HG03097 (cell line): Measurements from ENCODE around the gene ILRUN.
"Not testable (repeated sequence)": the region's sequence is repeated elsewhere in the genome, so short reads cannot be mapped to it uniquely, and the experiment has no call there.

Experiments used
- ATAC-seq: cut with Tn5 transposase; IDR thresholded peaks from one replicate; pipeline ENCODE4 v1.9.1; 2021; ENCODE audit not compliant: unreplicated experiment, low FRiP score

Gene ILRUN

DNA sequence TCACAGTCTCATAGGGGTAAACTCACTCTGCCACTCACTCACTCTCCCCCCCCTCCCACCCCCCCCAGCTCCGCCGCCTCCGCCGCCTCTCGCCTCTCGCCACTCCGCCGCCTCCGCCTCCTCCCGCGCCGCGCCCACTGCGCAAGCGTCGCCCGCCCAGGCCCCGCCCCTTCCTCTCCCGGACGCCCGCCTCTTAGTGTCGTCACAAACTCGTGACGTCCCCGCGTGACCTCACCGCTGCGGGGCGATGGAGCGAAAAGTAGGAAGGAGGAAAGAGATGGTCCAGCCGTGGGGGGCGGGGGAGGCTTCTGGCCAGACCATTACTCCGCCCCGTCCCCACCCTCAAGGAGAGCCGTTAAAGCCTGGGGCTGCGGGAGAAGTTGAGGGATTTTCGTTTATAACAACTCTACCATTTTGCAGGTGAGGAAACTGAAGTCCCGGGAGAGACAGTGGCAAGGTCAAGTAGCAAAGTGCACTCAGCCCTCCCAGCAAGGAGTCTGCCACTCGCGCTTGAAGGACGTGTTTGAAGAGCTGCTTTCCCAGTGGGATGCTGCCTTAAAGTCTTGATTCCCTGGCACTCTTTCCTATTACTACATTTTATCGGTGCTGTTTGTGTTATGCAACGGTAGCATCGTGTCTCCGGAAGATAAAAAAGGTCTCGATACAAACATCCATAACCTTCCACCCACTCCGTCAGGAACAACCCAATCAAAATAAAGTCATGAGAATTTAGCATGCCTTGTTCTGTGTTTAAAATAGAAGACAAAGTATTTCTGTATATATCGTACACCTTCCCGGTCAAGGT is at the start of gene ILRUN:
TSS of gene ILRUN (minus strand) at position 29 of the 805 bp plus-strand sequence. CDS start 164 bp downstream, outside the sequence.
- peak; percentile 70 for ATAC-seq

DNA sequence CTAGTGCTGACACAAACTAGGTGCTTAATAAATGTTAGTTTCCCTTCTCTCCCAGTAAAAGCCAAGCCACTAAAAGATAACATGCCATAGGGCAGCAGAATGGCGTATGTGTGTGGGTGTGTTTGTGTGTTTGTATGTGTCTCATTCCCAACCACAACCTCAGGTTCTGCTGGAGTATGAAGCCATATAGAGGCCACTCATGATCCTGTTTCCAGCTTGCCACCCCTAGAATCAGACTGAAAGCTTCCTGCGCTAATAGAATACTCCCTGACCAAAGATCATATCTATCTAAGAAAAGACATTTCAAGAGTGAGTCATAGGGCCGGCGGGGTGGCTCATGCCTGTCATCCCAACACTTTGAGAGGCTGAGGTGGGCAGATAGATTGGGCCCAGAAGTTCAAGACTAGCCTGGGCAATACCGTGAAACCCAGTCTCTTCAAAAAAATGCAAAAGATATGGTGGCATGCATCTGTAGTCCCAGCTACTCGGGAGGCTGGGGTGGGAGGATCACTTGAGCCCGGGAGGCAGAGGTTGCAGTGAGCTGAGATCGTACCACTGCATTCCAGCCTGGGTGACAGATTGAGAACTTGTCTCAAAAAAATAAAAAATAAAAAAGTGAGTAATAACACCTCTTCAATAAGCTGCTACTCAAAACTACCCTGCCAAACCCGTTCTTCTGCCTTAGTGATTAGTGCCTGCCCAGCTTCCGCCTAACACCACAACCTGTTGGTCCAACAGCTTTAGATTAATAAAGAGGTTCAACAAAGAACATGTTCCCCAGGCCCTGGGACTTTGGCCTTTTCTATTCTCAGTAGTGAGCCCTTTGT is 48.9 kb upstream of the ILRUN start:
- ATAC-seq = no peak

DNA sequence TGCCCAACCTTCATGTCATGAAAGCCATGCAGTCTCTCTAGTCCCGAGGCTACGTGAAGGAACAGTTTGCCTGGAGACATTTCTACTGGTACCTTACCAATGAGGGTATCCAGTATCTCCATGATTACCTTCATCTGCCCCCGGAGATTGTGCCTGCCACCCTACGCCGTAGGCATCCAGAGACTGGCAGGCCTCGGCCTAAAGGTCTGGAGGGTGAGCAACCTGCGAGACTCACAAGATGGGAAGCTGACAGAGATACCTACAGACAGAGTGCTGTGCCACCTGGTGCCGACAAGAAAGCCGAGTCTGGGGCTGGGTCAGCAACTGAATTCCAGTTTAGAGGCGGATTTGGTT is 47.7 kb upstream of the ILRUN start:
- ATAC-seq = not testable (repeated sequence)

DNA sequence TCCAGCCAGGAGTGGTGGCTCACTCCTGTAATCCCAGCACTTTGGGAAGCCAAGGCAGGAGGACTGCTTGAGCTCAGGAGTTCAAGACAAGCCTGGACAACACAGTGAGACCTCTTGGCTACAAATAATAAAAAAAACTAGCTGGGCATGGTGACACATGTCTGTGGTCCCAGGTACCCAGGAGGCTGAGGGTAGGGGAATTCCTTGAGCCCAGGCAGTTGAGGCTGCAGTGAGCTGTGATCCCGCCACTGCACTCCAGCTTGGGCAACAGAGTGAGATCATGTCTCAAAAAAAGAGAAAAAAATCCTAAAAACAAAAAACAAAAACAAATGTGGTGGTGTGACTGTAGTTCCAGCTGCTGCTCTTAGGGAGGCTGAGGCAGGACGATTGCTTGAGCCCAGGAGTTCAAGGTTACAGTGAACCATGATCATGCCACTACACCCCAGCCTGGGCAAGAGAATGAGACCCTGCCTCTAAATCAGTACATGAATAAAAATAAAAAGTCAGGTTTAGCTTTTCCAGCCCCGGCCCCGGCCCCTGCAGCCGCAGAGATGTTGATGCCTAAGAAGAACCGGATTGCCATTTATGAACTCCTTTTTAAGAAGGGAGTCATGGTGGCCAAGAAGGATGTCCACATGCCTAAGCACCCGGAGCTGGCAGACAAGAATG is 47.2 kb upstream of the ILRUN start:
- no peak for ATAC-seq

DNA sequence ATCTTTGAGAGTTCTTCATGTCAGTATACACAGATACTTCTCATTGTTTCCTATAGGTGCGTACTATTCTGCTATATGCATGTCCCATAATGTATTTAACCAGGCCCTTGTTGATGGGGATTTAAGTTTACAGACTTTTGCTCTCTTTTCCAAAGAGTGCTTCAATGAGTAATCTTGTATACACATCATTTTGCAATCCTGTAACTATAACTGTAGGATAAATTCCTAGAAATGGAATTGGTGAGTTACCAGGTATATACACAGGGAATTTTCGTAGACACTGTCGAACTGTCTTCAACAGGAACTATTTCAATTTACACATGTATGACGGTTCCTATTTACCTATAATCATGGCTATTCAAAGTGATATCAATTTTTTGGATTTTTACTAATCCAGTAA is 45.5 kb upstream of the ILRUN start:
- no peak for ATAC-seq

DNA sequence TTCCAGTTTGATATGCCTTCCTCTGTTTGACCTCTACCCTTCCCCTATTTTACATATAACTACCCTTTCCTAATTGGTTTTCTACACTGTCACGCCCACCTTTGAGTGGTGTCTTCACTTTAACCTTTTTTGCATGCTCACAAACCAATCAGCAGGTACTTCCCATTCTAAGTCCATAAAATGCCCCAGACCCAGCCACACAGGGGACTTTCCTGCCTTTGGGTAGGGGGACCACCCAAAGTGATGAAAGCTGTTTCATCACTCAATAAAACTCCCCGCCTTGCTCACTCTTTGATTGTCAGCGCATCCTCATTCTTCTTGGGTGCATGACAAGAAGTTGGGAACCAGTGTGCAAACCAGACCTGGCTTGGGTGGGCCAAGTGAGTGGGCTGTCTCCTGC is 40.3 kb upstream of the ILRUN start:
- ATAC-seq = no peak

DNA sequence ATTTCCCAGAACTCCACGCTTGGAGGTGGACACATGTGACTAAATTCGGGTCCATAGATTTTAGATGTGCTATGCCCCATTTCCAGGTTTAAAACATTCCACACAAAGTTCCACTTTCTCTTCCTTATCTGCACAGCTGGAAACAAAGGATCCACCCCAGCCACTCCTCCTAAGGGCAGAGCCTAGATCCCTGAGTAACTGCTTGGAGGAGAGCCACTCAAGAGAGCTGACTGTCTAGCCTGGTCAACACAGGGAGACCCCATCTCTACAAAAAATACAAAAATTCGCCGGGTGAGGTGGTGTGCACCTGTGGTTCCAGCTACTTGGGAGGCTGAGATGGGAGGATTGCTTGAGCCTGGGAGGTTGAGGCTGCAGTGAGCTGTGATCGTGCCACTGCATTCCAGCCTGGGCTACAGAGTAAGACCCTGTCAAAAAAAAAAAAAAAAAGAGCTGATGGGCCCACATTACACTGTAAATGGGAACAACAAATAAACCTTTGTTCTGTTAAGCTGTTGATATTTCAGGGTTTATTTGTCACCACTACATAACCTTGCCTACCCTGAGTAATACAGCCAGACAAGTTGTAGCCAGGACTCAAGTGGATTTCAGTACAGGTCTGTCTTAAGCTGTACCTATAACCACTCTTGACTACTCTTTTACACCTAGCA is 35.0 kb upstream of the ILRUN start:
- ATAC-seq = no peak

DNA sequence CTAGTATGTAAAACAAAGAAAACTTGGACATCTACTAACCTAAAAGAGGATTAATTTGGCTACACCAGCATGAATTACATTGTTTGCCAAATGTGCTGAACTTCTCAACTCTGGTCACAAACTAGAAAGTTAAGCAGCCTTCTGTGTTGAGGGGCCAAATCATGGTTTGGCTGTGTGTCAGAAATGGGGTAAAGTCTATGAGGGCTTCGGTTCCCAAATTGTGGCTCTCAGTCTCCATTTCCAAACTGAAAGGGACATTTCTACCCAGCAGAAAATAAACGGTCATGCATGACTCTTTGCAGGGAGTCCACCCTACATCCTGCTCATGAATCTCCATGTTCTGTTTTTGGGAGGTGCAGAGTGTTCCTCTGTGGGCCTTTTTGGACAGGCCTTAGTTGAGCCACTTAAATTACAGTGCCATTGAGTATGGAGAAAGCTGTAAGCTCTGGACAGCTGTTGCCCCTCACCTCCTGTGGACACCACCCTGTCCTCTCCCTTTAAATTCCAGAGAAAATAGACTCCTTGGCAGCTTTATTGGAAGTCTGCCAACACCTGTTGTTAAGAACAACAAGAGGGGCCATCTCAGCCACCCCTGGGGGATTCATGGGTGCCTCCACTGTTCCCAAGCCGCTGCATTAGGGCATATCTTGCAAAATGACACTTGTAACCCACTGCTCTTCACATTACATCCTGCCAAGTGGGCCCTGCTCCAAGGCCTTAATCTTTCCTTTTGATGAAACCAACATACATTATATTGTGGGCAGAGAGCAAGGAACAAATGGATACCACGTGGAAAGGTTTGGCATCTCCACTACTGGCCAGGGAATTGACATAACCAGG is 33.3 kb upstream of the ILRUN start:
- no peak for ATAC-seq

DNA sequence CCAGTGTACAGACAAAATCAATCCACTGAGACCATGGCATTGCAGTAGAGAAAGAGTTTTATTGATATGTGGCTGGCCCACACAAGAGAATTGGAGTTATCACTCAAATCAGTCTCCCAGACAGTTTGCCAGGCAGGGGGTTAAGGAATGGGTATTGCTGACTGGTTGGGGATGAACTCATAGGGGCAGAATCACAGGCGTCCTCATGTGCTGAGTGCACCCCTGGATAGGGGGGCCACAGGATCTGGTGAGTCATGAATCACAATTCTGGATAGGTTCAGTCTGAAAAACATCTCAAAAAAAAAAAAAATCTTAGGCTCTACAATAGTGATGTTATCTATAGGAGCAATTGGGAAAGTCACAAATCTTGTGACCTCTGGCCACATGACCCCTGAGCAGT is 29.5 kb upstream of the ILRUN start:
- ATAC-seq = no peak

DNA sequence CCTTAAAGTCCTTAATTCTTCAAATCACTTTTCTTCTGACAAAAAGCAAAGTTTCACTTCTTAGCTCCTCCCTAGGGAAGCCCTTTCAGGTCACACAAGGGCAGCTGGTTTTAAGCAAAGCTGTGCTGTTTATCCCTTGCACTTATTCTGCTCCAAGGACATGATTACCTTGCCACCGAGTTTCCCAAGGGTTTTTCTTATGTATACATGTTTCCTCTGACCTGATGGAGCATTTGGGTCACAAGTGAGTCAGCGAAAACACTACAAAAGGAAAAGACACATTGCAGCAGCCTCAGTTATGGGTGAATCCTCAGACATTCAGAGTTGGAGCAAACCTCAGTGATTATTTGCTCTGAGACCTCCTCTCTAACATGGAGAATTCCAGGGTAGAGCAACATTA is 26.6 kb upstream of the ILRUN start:
- no peak for ATAC-seq

DNA sequence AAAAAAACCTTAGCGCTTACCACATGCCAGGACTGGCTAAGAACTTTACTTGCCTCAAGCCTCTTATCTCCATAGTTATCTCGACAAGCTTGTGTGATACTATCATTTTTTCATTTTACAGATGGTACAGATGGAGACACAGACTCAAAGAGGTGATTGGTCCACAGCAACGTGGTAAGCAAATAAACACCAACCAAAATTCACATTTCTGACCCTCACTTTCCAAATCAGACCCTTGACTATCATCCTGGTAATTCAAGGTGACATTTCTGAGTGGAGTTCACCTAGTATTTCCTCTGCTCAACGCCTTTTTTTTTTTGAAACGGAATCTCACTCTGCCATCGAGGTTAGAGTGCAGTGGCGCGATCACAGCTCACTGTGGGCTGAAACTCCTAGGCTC is 25.9 kb upstream of the ILRUN start:
- ATAC-seq = no peak

DNA sequence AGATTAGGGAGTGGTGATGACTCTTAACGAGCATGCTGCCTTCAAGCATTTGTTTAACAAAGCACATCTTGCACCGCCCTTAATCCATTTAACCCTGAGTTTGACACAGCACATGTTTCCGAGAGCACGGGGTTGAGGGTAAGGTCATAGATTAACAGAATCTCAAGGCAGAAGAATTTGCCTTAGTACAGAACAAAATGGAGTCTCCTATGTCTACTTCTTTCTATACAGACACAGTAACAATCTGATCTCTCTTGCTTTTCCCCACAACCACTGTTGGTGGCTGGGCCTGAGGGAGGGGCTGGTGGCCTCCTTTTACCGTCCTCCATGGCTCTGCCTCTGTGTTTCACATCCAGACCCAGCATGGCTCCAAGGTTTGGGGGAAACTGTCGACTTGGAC is 23.6 kb upstream of the ILRUN start:
- ATAC-seq = not testable (repeated sequence)

DNA sequence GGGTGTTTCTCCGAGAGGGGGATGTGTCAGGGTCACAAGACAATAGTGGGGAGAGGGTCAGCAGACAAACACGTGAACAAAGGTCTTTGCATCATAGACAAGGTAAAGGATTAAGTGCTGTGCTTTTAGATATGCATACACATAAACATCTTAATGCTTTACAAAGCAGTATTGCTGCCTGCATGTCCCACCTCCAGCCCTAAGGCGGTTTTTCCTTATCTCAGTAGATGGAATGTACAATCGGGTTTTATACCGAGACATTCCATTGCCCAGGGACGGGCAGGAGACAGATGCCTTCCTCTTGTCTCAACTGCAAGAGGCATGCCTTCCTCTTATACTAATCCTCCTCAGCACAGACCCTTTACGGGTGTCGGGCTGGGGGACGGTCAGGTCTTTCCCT is 23.1 kb upstream of the ILRUN start:
- ATAC-seq = not testable (repeated sequence)

DNA sequence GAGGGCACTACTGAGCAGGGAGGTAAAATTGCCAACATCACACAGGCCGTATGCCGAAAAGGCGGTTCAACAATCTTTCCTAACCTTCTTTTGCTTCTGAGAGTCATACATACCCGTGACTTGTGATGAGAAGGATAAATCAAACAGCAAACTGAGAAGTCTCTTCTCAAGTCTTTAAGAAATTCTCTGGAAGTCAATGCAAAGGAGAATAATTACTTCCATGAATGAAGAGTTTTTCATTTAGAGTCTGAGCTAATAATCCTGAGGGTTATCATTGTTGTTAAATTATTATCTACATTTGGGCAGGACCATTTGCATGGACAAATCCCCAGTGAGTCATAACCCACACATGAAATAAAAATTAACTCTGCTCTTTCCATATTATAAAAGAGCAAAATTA is 22.4 kb upstream of the ILRUN start:
- no peak for ATAC-seq

DNA sequence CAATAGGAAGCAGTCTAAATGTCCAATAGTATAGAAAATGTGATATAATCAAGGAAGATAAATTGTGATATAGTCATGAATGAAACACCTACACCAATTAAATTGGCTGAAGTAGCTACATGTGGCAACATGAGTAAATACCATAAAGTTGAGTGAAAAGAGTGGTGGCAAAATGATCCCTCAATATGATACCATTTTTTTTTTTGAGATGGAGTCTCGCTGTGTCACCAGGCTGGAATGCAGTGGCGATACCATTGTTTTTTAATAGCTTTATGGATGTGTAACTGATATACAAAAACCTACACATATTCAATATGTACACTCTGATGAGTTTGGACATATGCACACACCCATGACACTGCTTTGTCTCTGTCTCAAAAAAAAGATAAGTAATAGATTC is 20.9 kb upstream of the ILRUN start:
- ATAC-seq = no peak

DNA sequence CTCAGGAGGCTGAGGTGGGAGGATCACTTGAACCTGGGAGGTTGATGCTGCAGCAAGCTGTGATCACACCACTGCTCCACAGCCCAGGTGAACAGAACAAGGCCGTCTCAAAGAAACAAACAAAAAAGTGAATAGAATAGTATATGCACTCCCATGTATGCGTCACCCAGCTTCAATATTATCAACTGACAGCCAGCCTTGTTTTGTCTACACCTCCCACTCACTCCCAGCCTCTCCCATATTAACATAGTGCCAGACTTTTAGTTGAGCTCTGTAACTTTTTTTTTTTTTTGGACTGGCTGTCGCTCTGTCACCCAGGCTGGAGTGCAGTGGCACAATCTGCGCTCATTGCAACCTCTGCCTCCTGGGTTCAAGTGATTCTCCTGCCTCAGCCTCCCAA is 18.1 kb upstream of the ILRUN start:
- no peak for ATAC-seq

DNA sequence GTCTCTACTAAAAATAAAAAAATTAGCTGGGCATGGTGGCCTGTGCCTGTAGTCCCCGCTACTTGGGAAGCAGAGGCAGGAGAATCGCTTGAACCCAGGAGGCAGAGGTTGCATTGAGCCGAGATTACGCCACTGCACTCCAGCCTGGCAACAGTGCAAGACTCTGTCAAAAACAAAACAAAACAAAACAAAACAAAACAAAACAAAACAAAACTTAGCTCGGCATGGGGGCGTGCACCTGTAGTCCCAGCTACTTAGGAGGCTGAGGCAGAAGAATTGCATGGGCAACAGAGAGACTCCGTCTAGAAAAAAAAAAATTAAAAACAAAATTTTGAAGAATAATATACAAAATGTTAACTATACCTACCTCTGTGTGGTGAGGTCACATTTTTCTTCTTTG is 16.3 kb upstream of the ILRUN start:
- not testable (repeated sequence) for ATAC-seq

DNA sequence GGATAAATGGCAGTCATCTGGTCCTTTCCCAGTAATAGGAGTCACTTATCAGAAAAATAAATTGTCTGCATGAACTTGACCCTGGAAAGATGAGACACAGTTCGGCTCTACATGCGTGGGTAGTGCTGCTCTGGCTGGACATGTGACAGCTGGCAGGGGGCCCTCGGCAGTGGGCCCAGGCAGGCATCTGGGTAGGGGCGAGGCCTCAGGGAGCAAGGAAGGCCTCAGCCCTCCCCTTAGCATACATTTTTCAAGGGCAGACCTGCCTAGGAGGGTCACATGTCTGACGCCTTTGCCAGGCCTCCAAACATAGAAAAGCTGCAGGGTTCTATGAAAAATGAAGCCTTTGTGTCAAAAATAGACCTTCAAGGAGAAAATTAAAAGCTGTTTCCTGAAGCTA is 12.8 kb upstream of the ILRUN start:
- no peak for ATAC-seq

DNA sequence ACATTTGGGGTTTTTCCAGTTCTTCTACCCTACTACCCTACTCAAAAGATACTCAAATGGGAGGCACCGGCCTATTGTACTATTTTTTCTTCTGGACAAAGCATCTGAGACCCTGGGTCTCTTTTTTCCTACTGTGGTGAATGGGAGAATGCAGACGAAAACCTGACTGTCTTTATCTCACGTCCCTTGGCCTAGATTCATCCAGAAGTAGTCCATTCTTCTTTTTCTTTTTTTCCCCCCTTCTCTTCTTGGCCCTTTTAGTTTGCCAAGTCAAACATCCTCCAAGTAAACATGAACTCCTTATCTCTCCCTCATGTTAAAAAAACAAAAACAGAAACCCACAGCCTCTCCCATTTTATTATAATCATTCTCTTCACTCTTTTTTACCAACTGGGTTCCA is 8.7 kb upstream of the ILRUN start:
- no peak for ATAC-seq

DNA sequence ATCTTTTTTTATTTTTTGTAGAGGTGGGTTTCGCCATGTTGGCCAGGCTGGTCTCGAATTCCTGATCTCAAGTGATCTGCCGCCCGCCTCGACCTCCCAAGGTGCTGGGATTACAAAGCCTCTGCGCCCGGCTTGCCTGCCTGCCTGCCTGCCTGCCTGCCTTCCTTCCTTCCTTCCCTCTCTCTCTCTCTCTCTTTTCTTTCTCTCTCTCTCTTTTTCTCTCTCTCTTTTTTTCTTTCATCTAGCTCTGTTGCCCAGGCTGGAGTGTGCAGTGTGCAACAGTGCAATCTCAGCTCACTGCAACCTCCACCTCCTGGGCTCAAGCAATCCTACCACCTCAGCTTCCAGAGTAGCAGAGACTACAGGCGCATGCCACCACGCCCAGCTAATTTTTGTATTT is 4.6 kb upstream of the ILRUN start:
- no peak for ATAC-seq
